ENCODE results near the gene ZNF839.
A peak's percentile ranks its signal among the peaks of the same experiment; 100 is the strongest.

ZNF839 gene

GRCh38 chr14:102316743-102317563 is 2.6 kb upstream of the ZNF839 start (continued):
- TF ChIP-seq SP2 (tag by site-specific recombination; IDR thresholded peaks at IDR 0.05) = peak; percentile 66
- no peak for TF ChIP-seq ZNF248 (tag by site-specific recombination; IDR thresholded peaks at IDR 0.05)
- no peak for TF ChIP-seq ZNF707 (tag by site-specific recombination; IDR thresholded peaks at IDR 0.05)
- TF ChIP-seq KLF9 (tag by site-specific recombination; IDR thresholded peaks at IDR 0.05; ENCODE audit: low read depth) = peak; percentile 95
- no peak for TF ChIP-seq ZNF19 (tag by site-specific recombination; IDR thresholded peaks at IDR 0.05; ENCODE audit: low read depth)
- peak; percentile 78 for TF ChIP-seq KLF1 (tag by site-specific recombination; IDR thresholded peaks at IDR 0.05)
- TF ChIP-seq ZNF692 (tag by site-specific recombination; IDR thresholded peaks at IDR 0.05) = peak; percentile 86
- peak; percentile 79 for TF ChIP-seq ZNF76 (tag by site-specific recombination; IDR thresholded peaks at IDR 0.05; ENCODE audit: borderline replicate concordance, low read depth)
- peak; percentile 65 for TF ChIP-seq GLIS1 (tag by site-specific recombination; IDR thresholded peaks at IDR 0.05)
- peak; percentile 75 for TF ChIP-seq SP3 (tag by site-specific recombination; IDR thresholded peaks at IDR 0.05)
- TF ChIP-seq ZNF18 (tag by site-specific recombination; IDR thresholded peaks at IDR 0.05) = peak; percentile 37
- no peak for TF ChIP-seq PBX3 (CRISPR knock-in tag; IDR thresholded peaks at IDR 0.05)
- peak; percentile 91 for TF ChIP-seq ZNF24 (tag by site-specific recombination; IDR thresholded peaks at IDR 0.05)
- peak; percentile 18; the same call in 1 of the 2 replicates for TF ChIP-seq ZBTB6 (tag by site-specific recombination; IDR thresholded peaks at IDR 0.05)
- no peak for TF ChIP-seq ZNF311 (tag by site-specific recombination; IDR thresholded peaks at IDR 0.05; ENCODE audit: borderline replicate concordance)
- TF ChIP-seq PRDM10 (tag by site-specific recombination; IDR thresholded peaks at IDR 0.05) = peak; percentile 99
- TF ChIP-seq ZBTB10 (tag by site-specific recombination; IDR thresholded peaks at IDR 0.05) = peak; percentile 77
- TF ChIP-seq ZBTB11 (tag by site-specific recombination; conservative IDR thresholded peaks at IDR 0.05; ENCODE audit: low read depth) = peak; percentile 40
- TF ChIP-seq ZFP3 (tag by site-specific recombination; IDR thresholded peaks at IDR 0.05; ENCODE audit: low read depth) = no peak
- no peak for TF ChIP-seq ZNF623 (tag by site-specific recombination; IDR thresholded peaks at IDR 0.05)
- no peak; the same call in 1 of the 2 replicates for TF ChIP-seq ZNF223 (tag by site-specific recombination; IDR thresholded peaks at IDR 0.05)
- peak; percentile 58 for TF ChIP-seq EGR2 (tag by site-specific recombination; IDR thresholded peaks at IDR 0.05; ENCODE audit: low read depth)
- peak; percentile 62 for TF ChIP-seq SCRT2 (tag by site-specific recombination; IDR thresholded peaks at IDR 0.05)
